Stimulated activated naive B cell treated with anti-CD40 and anti-IgM and Interleukin-4, amounts not matched to agents 10 μg/mL and 1 μg/mL and 100 μg/mL, for 72 hours (primary cell): ENCODE measurements around the gene SULF2.

Experiments
- ATAC-seq, 2 donors: fragments of 150-1000 bp; cut with Tn5 transposase; replicated peaks; 2 replicates each; pipeline ENCODE4 v1.10.0; 2021; ENCODE audit warnings: moderate library complexity in 1 of 2
- DNase-seq: peaks from one replicate; pipeline ENCODE4 v3.0.0; 2021
- H3K27ac Mint-ChIP-seq: one replicate; pipeline ENCODE4 v1.8.0; 2022; ENCODE audit warnings: mild to moderate bottlenecking, mixed read lengths
- H3K27me3 Mint-ChIP-seq, 2 donors: one replicate each; pipeline ENCODE4 v1.8.0; 2022; ENCODE audit warnings: mixed read lengths in 2 of 2
- H3K36me3 Mint-ChIP-seq, 2 donors: one replicate each; pipeline ENCODE4 v1.8.0; 2022; ENCODE audit warnings: mixed read lengths in 2 of 2, mild to moderate bottlenecking in 1 of 2
- H3K4me1 Mint-ChIP-seq, 2 donors: one replicate each; pipeline ENCODE4 v1.8.0; 2022; ENCODE audit warnings: mixed read lengths in 2 of 2, mild to moderate bottlenecking in 1 of 2
- H3K4me3 Mint-ChIP-seq, 2 donors: one replicate each; pipeline ENCODE4 v1.8.0; 2022; ENCODE audit warnings: mild to moderate bottlenecking in 2 of 2, mixed read lengths in 2 of 2, moderate library complexity in 1 of 2
- H3K9me3 Mint-ChIP-seq, 2 donors: one replicate each; pipeline ENCODE4 v1.8.0; 2022; ENCODE audit warnings: mixed read lengths in 2 of 2, mild to moderate bottlenecking in 1 of 2

Gene SULF2

GRCh38 chr20:47754388-47754715 lies 30.9 kb downstream of the SULF2 start:
- no peak for DNase-seq
- Mint-ChIP-seq H3K27ac (no peak overlapping the region), H3K27me3 (peaks cover 17 to 18% of the 10 kb centered on the region in 2 donors), H3K4me3 (no peak overlapping the region), H3K36me3 (no peaks in the 10 kb centered on the region), H3K4me1 (peaks cover 0 to 6% of the 10 kb centered on the region in 2 donors), H3K9me3 (peaks cover 0 to 2% of the 10 kb centered on the region in 2 donors)
- ATAC-seq = no peak

GRCh38 chr20:47753576-47754387 lies 31.5 kb downstream of the SULF2 start:
- peaks cover 3 to 5% of the 10 kb centered on the region in 2 donors for H3K4me1 Mint-ChIP-seq
- H3K9me3 Mint-ChIP-seq = peaks cover 0 to 2% of the 10 kb centered on the region in 2 donors
- DNase-seq = no peak
- H3K27me3 Mint-ChIP-seq = peaks cover 11 to 12% of the 10 kb centered on the region in 2 donors
- no peak for ATAC-seq
- no peak overlapping the region for H3K27ac Mint-ChIP-seq
- H3K36me3 Mint-ChIP-seq = no peaks in the 10 kb centered on the region
- H3K4me3 Mint-ChIP-seq = no peak overlapping the region

- ATAC-seq (no peak), DNase-seq (no peak)
- peaks cover 0 to 2% of the 10 kb centered on the region in 2 donors for H3K9me3 Mint-ChIP-seq
- H3K4me1 Mint-ChIP-seq = peaks cover 5 to 12% of the 10 kb centered on the region in 2 donors
- H3K4me3 Mint-ChIP-seq = no peak overlapping the region
- H3K27me3 Mint-ChIP-seq = peaks cover 5 to 9% of the 10 kb centered on the region in 2 donors
- H3K36me3 Mint-ChIP-seq = no peaks in the 10 kb centered on the region
- no peak overlapping the region for H3K27ac Mint-ChIP-seq
These were observed 33.8 kb downstream of the SULF2 start for GRCh38 chr20:47751449-47751848.

- peaks cover 5 to 12% of the 10 kb centered on the region in 2 donors for H3K4me1 Mint-ChIP-seq
These were observed 35.9 kb downstream of the SULF2 start for GRCh38 chr20:47749339-47749738.

GRCh38 chr20:47748823-47749222 lies 36.5 kb downstream of the SULF2 start:
- H3K36me3 Mint-ChIP-seq = no peaks in the 10 kb centered on the region
- DNase-seq (no peak), ATAC-seq (no peak)
- peaks cover 5 to 12% of the 10 kb centered on the region in 2 donors for H3K4me1 Mint-ChIP-seq
- H3K27me3 Mint-ChIP-seq = peaks cover 6 to 13% of the 10 kb centered on the region in 2 donors
- H3K9me3 Mint-ChIP-seq = peaks cover 0 to 2% of the 10 kb centered on the region in 2 donors
- no peak overlapping the region for H3K27ac Mint-ChIP-seq
- H3K4me3 Mint-ChIP-seq = no peak overlapping the region

More at GRCh38 chr20:47749339-47749738, 35.9 kb downstream of the SULF2 start:
- Mint-ChIP-seq H3K36me3 (no peaks in the 10 kb centered on the region), H3K4me3 (no peak overlapping the region), H3K27ac (no peak overlapping the region), H3K27me3 (peaks cover 5 to 9% of the 10 kb centered on the region in 2 donors), H3K9me3 (peaks cover 0 to 2% of the 10 kb centered on the region in 2 donors)
- no peak for ATAC-seq
- no peak for DNase-seq

- peaks cover 5 to 12% of the 10 kb centered on the region in 2 donors for H3K4me1 Mint-ChIP-seq
- no peak overlapping the region for H3K27ac Mint-ChIP-seq
These were observed 37.2 kb downstream of the SULF2 start for GRCh38 chr20:47748069-47748468.

GRCh38 chr20:47747669-47748031 lies 37.6 kb downstream of the SULF2 start:
- Mint-ChIP-seq H3K4me3 (no peak overlapping the region), H3K36me3 (no peaks in the 10 kb centered on the region), H3K4me1 (peaks cover 5 to 12% of the 10 kb centered on the region in 2 donors), H3K27me3 (peaks cover 13 to 19% of the 10 kb centered on the region in 2 donors), H3K27ac (no peak overlapping the region), H3K9me3 (peaks cover 0 to 2% of the 10 kb centered on the region in 2 donors)
- no peak for ATAC-seq
- no peak for DNase-seq

More at GRCh38 chr20:47748069-47748468, 37.2 kb downstream of the SULF2 start:
- no peak for DNase-seq
- Mint-ChIP-seq H3K4me3 (no peak overlapping the region), H3K36me3 (no peaks in the 10 kb centered on the region), H3K9me3 (peaks cover 0 to 2% of the 10 kb centered on the region in 2 donors), H3K27me3 (peaks cover 13 to 19% of the 10 kb centered on the region in 2 donors)
- no peak for ATAC-seq

- ATAC-seq (no peak), DNase-seq (no peak)
- H3K27ac Mint-ChIP-seq = no peak overlapping the region
- no peaks in the 10 kb centered on the region for H3K36me3 Mint-ChIP-seq
- peaks cover 22 to 34% of the 10 kb centered on the region in 2 donors for H3K27me3 Mint-ChIP-seq
- no peak overlapping the region for H3K4me3 Mint-ChIP-seq
- H3K9me3 Mint-ChIP-seq = no peaks in the 10 kb centered on the region
- peaks cover 5 to 12% of the 10 kb centered on the region in 2 donors for H3K4me1 Mint-ChIP-seq
These were observed 40.5 kb downstream of the SULF2 start for GRCh38 chr20:47744803-47745202.

- peaks cover 2 to 3% of the 10 kb centered on the region in 2 donors for H3K9me3 Mint-ChIP-seq
- peaks cover 22 to 39% of the 10 kb centered on the region in 2 donors for H3K27me3 Mint-ChIP-seq
- no peak overlapping the region for H3K27ac Mint-ChIP-seq
- H3K4me1 Mint-ChIP-seq = peaks cover under 1 to 7% of the 10 kb centered on the region in 2 donors
- ATAC-seq = no peak
- DNase-seq = no peak
- peaks cover 2 to 4% of the 10 kb centered on the region in 2 donors for H3K36me3 Mint-ChIP-seq
- H3K4me3 Mint-ChIP-seq = no peak overlapping the region
These were observed 41.6 kb downstream of the SULF2 start for GRCh38 chr20:47743671-47744070.

- Mint-ChIP-seq H3K36me3 (peaks cover 2 to 4% of the 10 kb centered on the region in 2 donors), H3K9me3 (peaks cover 2 to 3% of the 10 kb centered on the region in 2 donors), H3K4me1 (no peaks in the 10 kb centered on the region), H3K4me3 (no peak overlapping the region), H3K27ac (no peak overlapping the region), H3K27me3 (peaks cover 17 to 30% of the 10 kb centered on the region in 2 donors)
- DNase-seq (no peak), ATAC-seq (no peak)
These were observed 43.3 kb downstream of the SULF2 start for GRCh38 chr20:47741669-47742608.

- DNase-seq = no peak
- H3K27ac Mint-ChIP-seq = no peak overlapping the region
- H3K4me1 Mint-ChIP-seq = no peaks in the 10 kb centered on the region
- ATAC-seq = no peak
- H3K27me3 Mint-ChIP-seq = peaks cover 17 to 30% of the 10 kb centered on the region in 2 donors
- peaks cover 2 to 4% of the 10 kb centered on the region in 2 donors for H3K36me3 Mint-ChIP-seq
- no peak overlapping the region for H3K4me3 Mint-ChIP-seq
- H3K9me3 Mint-ChIP-seq = peaks cover 2 to 3% of the 10 kb centered on the region in 2 donors
These were observed 44.5 kb downstream of the SULF2 start for GRCh38 chr20:47740862-47741184.

GRCh38 chr20:47740121-47740861 lies 45.0 kb downstream of the SULF2 start:
- H3K36me3 Mint-ChIP-seq = peaks cover 2 to 4% of the 10 kb centered on the region in 2 donors
- DNase-seq (no peak), ATAC-seq (peak in 1 of 2 donors; percentile 22)
- H3K27ac Mint-ChIP-seq = no peak overlapping the region
- H3K9me3 Mint-ChIP-seq = peaks cover 2 to 3% of the 10 kb centered on the region in 2 donors
- peaks cover 17 to 30% of the 10 kb centered on the region in 2 donors for H3K27me3 Mint-ChIP-seq
- peaks cover 0 to 4% of the 10 kb centered on the region in 2 donors for H3K4me1 Mint-ChIP-seq
- H3K4me3 Mint-ChIP-seq = no peak overlapping the region

- H3K9me3 Mint-ChIP-seq = peaks cover 3 to 4% of the 10 kb centered on the region in 2 donors
- peaks cover 9 to 20% of the 10 kb centered on the region in 2 donors for H3K27me3 Mint-ChIP-seq
- DNase-seq (no peak), ATAC-seq (no peak)
- H3K27ac Mint-ChIP-seq = no peak overlapping the region
- H3K4me3 Mint-ChIP-seq = no peak overlapping the region
- peaks cover 0 to 9% of the 10 kb centered on the region in 2 donors for H3K4me1 Mint-ChIP-seq
- H3K36me3 Mint-ChIP-seq = peaks cover 2 to 4% of the 10 kb centered on the region in 2 donors
These were observed 47.4 kb downstream of the SULF2 start for GRCh38 chr20:47737923-47738322.
